K562 (cell line): Measurements from ENCODE around the gene EWSR1. TPM values are rescaled to one million over a fixed set of nuclear protein-coding genes. Genes with fewer than 3 reads are reported as not detected.
"Not testable (repeated sequence)": the region's sequence is repeated elsewhere in the genome, so short reads cannot be mapped to it uniquely, and the experiment has no call there.

Source experiments
- ATAC-seq: fragments of 200-7000 bp; cut with Tn5 transposase; 3 replicates; pipeline ENCODE4 v1.9.1; 2020; ENCODE audit warnings: moderate library complexity
- BruUV-seq: library from RNA; stranded (reverse); fragments of 400-500 nt; replicated peaks from 2 replicates; lab custom pipeline; 2021; lab: Mats Ljungman, UMichigan
- CTCF ChIA-PET: fragments of 300-600 bp; formaldehyde crosslinking; extraction: SDS; loops from one replicate; lab custom pipeline; 2021; ENCODE audit warnings: low intra/inter-chr PET ratio; lab: Yijun Ruan, JAX
- POLR2A ChIA-PET: fragments of 300-600, 350-650 bp; sonication (Branson Sonifier 250); formaldehyde crosslinking; extraction: SDS; loops from one replicate; lab custom pipeline; 2021; ENCODE audit warnings: antibody characterized with exemption, inconsistent platforms; lab: Yijun Ruan, JAX
- DNase-seq, 4 experiments: peaks; one replicate each; pipeline versions ENCODE4 v3.0.0 to v3.0.0-alpha.2; 2011 to 2018; ENCODE audit warnings: low spot score in 3 of 4, mixed read lengths in 3 of 4; ENCODE audit errors: extremely low read depth in 1 of 4
- FAIRE-seq: peaks from 2 replicates; lab custom pipeline; 2011; peaks lifted over from hg19 to GRCh38; lab: Jason Lieb, UNC
- H2AFZ ChIP-seq: 2 replicates; pipeline ENCODE4 v1.6.0; 2011; ENCODE audit warnings: low read depth, low read length, control low read depth, inconsistent platforms
- H3K27ac ChIP-seq: fragments of 200-600 bp; 3 replicates; pipeline ENCODE4 v1.8.0; 2011; ENCODE audit warnings: low read depth, mild to moderate bottlenecking, control low read depth, inconsistent platforms, low read length, moderate library complexity, mixed read lengths; ENCODE audit errors: extremely low read depth
- H3K27me3 ChIP-seq, 2 experiments: fragments of 300-600 bp in 1 of 2; 2 replicates in 1 of 2; 3 replicates in 1 of 2; pipeline versions ENCODE4 v1.6.0 to v1.8.0; 2011; ENCODE audit warnings: inconsistent platforms in 2 of 2, low read length in 2 of 2, mild to moderate bottlenecking in 1 of 2, mixed read lengths in 1 of 2, moderate library complexity in 1 of 2; ENCODE audit not compliant: control insufficient read depth in 2 of 2, insufficient read depth in 2 of 2
- H3K36me3 ChIP-seq: fragments of 300-600 bp; 3 replicates; pipeline ENCODE4 v1.8.0; 2011; ENCODE audit warnings: mild to moderate bottlenecking, low read length, inconsistent platforms; ENCODE audit not compliant: control insufficient read depth, insufficient read depth
- H3K4me1 ChIP-seq, 2 experiments: fragments of 200-600 bp in 1 of 2; replicated peaks in 1 of 2; 2 replicates in 1 of 2; 3 replicates in 1 of 2; pipeline versions ENCODE4 v1.5.1 to v1.8.0; 2011; ENCODE audit warnings: inconsistent platforms in 2 of 2, low read length in 2 of 2, mild to moderate bottlenecking in 1 of 2, mixed read lengths in 1 of 2, moderate library complexity in 1 of 2; ENCODE audit not compliant: control insufficient read depth in 2 of 2, insufficient read depth in 2 of 2
- H3K4me2 ChIP-seq: 2 replicates; pipeline ENCODE4 v1.6.1; 2011; ENCODE audit warnings: low read length, control low read depth, inconsistent platforms, mixed read lengths; ENCODE audit not compliant: insufficient read depth
- H3K4me3 ChIP-seq: fragments of 200-600 bp; sonication (generic), shearing (Covaris generic); 2 replicates; pipeline ENCODE4 v1.5.1; 2016; ENCODE audit warnings: control low read depth, inconsistent platforms
- H3K79me2 ChIP-seq: fragments of 200-600 bp; 3 replicates; pipeline ENCODE4 v1.8.0; 2011; ENCODE audit warnings: low read length, inconsistent platforms; ENCODE audit not compliant: control insufficient read depth, insufficient read depth
- H3K9ac ChIP-seq, 2 experiments: 2 replicates each; pipeline versions ENCODE4 v1.6.0 to v1.6.1; 2011; ENCODE audit warnings: low read depth in 2 of 2, low read length in 2 of 2, control low read depth in 1 of 2, inconsistent platforms in 1 of 2, mild to moderate bottlenecking in 1 of 2, mixed read lengths in 1 of 2; ENCODE audit not compliant: insufficient read depth in 1 of 2
- H3K9me1 ChIP-seq: one replicate; pipeline ENCODE4 v1.6.0; 2011; ENCODE audit warnings: inconsistent platforms, mild to moderate bottlenecking, low read length, moderate library complexity; ENCODE audit not compliant: control insufficient read depth, insufficient read depth
- H3K9me3 ChIP-seq: replicated peaks from 2 replicates; pipeline ENCODE4 v1.5.1; 2011; ENCODE audit warnings: low read depth, low read length, inconsistent platforms; ENCODE audit not compliant: control insufficient read depth, insufficient read depth
- H4K20me1 ChIP-seq: replicated peaks from 2 replicates; pipeline ENCODE4 v1.6.1; 2011; ENCODE audit warnings: low read length, inconsistent platforms, mixed read lengths; ENCODE audit not compliant: control insufficient read depth, insufficient read depth
- MIER1 ChIP-seq: fragments of 450-650 bp; IDR thresholded peaks from 2 replicates; pipeline ENCODE4 v1.6.1; 2016; ENCODE audit warnings: antibody characterized with exemption, mild to moderate bottlenecking, low read depth
- PTBP1 ChIP-seq: fragments of 200-400 bp; formaldehyde crosslinking; IDR thresholded peaks from 2 replicates; pipeline ENCODE4 v1.6.1; 2017; ENCODE audit warnings: low read depth, low read length
- RB1 ChIP-seq: fragments of 450-650 bp; IDR thresholded peaks from 2 replicates; pipeline ENCODE4 v1.6.1; 2017; ENCODE audit warnings: low read depth, mild to moderate bottlenecking
- RBM25 ChIP-seq: fragments of 200-400 bp; formaldehyde crosslinking; IDR thresholded peaks from 2 replicates; pipeline ENCODE4 v1.6.1; 2018; ENCODE audit warnings: low read length, low read depth, moderate library complexity; ENCODE audit not compliant: severe bottlenecking
- WGBS: fragments of 100-300 bp; shearing (Covaris generic); methylation state at CpG from one replicate; pipeline ENCODE4 v1.1.6; 2016; ENCODE audit warnings: low coverage, mixed read lengths; ENCODE audit not compliant: insufficient coverage; ENCODE audit errors: missing lambda C conversion rate; 5-methylcytosine and 5-hydroxymethylcytosine counted together
- in situ Hi-C: fragments of 300-500 bp; cut with MboI; formaldehyde crosslinking; loops from 4 replicates; pipeline ENCODE4 v1.15.0; 2018; ENCODE audit warnings: inconsistent platforms, mixed read lengths
- intact Hi-C: fragments of 100-400 bp; cut with micrococcal nuclease; formaldehyde crosslinking; loops from 2 replicates; pipeline ENCODE4 v1.14.2; 2022
- polyA plus RNA-seq, 8 experiments: library from polyadenylated mRNA; depleted of rRNA in 4 of 8; stranded (reverse) in 5 of 8; unstranded in 3 of 8; fragments of >200 nt; fragmentation: Nextera tagmentation in 2 of 8; fragmentation: Illumina TruSeq in 1 of 8; extraction: Ambion mirVana in 2 of 8; extraction: Trizol in 1 of 8; gene quantifications; 2 replicates each; pipeline versions ENCODE4 v1.2.1 to v1.2.3, GENCODE V29; 2011 to 2014; ENCODE audit warnings: inconsistent platforms in 1 of 8, missing spikeins in 1 of 8
- total RNA-seq, 7 experiments: library from RNA; depleted of rRNA in 6 of 7; stranded (reverse); fragments of >200 nt in 6 of 7; fragmentation: Illumina TruSeq in 2 of 7; extraction: Trizol in 2 of 7; gene quantifications; 2 replicates each; pipeline versions ENCODE4 v1.2.1 to v1.2.3, GENCODE V29; 2011 to 2021; ENCODE audit warnings: low replicate concordance in 1 of 7
- TF ChIP-seq, protein P1 (sequence below): fragments of 450-650 bp; IDR thresholded peaks from 2 replicates; pipeline ENCODE4 v1.6.1; 2016

The EWSR1 gene
- total and polyA plus RNA-seq, 9 of the 15 experiments (the other 6 are each of a cell fraction or from before 2014, with no cell fraction given), result 83.3 to 450 (median 239) TPM

DNA sequence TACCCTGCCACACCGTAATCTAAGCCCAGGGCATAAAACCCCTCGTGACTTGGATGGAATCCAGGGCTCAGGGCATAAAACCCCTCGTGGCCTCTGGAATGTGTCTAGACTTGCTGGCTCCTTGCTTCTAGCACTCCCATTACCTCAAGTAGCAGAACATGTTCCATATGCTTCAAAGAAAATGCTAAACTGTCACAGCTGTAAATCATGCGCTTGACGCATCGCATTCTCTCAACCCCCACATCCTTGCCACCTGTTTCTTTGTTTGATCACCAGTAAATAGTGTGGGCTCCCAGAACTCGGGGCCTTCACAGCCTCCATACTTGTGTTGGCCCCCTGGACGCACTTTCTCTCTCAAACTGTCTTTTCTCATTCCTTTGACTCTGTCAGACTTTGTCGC, 27.6 kb upstream of the EWSR1 start:
- WGBS, result 59% methylated on average over 8 of the region's 9 CpGs
- H3K9me1 ChIP-seq, H3K27ac ChIP-seq, DNase-seq, H3K27me3 ChIP-seq, H2AFZ ChIP-seq, H3K9me3 ChIP-seq, BruUV-seq, H3K36me3 ChIP-seq, H3K4me3 ChIP-seq, H3K9ac ChIP-seq, H3K4me2 ChIP-seq, H3K4me1 ChIP-seq, H3K79me2 ChIP-seq, H4K20me1 ChIP-seq, CTCF ChIA-PET, ATAC-seq, FAIRE-seq, in situ Hi-C loops, POLR2A ChIA-PET: not testable (repeated sequence)
- intact Hi-C loops, result loop anchor here (10.0 kb wide), 1 partner anchor 636 kb away; no protein-coding TSS in a partner anchor
- TF ChIP-seq, protein P1, sequence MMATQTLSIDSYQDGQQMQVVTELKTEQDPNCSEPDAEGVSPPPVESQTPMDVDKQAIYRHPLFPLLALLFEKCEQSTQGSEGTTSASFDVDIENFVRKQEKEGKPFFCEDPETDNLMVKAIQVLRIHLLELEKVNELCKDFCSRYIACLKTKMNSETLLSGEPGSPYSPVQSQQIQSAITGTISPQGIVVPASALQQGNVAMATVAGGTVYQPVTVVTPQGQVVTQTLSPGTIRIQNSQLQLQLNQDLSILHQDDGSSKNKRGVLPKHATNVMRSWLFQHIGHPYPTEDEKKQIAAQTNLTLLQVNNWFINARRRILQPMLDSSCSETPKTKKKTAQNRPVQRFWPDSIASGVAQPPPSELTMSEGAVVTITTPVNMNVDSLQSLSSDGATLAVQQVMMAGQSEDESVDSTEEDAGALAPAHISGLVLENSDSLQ, result peak; percentile 52

DNA sequence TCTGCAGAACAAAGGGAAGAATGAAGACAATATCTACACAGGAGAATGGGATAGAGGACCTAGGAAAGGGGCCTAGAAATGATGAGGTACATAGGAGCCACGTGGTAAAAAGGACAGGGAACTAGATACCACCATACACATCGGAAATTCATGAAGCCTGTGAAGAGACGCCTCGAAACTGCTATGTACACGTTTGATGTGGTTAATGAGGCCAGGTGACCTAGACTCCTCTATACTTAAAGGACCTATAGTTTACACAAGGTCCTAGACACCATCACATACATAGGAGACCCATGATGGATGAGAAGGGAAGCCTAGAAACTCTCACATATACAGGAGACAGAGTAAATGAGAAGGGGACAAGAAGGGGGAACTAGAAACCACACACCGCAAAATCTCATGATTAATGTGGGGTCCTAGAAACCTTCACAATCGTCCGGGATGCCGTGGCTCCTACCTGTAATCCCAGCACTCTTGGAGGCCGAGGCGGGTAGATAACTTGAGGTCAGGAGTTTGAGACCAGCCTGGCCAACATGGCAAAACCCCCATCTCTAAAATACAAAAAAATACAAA, 24.1 kb upstream of the EWSR1 start:
- POLR2A ChIA-PET, result interaction anchor here (1.0 kb wide), 1 partner anchor 78 kb away, joined by 3 read pairs; no protein-coding TSS in a partner anchor
- peaks cover 0 to 6% of the 10 kb centered on the region in 2 experiments; a peak in 2 of 5 replicates for H3K4me1 ChIP-seq
- no peaks in the 10 kb centered on the region for H3K79me2 ChIP-seq
- peak; percentile 65; the same call in 1 of the 2 replicates for TF ChIP-seq PTBP1
- TF ChIP-seq MIER1, result peak; percentile 95
- peak; percentile 46 for TF ChIP-seq RBM25
- TF ChIP-seq RB1, result no peak
- no peak overlapping the region for H3K27ac ChIP-seq
- H3K4me2 ChIP-seq, result no peak overlapping the region
- DNase-seq (no peak), ATAC-seq (no peak), FAIRE-seq (no peak)
- no peaks in the 10 kb centered on the region for H3K9me1 ChIP-seq
- 62% methylated on average over 11 of the region's 11 CpGs for WGBS
- no peak overlapping the region for H2AFZ ChIP-seq
- H3K27me3 ChIP-seq, result no peaks in the 10 kb centered on the region
- H3K9ac ChIP-seq, result no peak overlapping the region
- in situ Hi-C loops, result no loop called here
- intact Hi-C loops, result loop anchor here (2.0 to 10.0 kb wide), 4 partner anchors 15 to 639 kb away; no protein-coding TSS in a partner anchor
- H3K9me3 ChIP-seq, result no peaks in the 10 kb centered on the region
- 0 out of 2 replicates have a peak, but pooled peaks cover 4% of the 10 kb centered on the region for H4K20me1 ChIP-seq
- CTCF ChIA-PET, result interaction anchor here (0.5 kb wide), 1 partner anchor 519 kb away, joined by 3 read pairs; no protein-coding TSS in a partner anchor
- no TSS peak for BruUV-seq
- no peak overlapping the region for H3K4me3 ChIP-seq
- H3K36me3 ChIP-seq, result no peaks in the 10 kb centered on the region
